ENCODE measurements around the gene ZNF80.

Gene ZNF80

GRCh38 chr3:114218578-114219185 lies 18.7 kb downstream of the ZNF80 start:
- DNase-seq, result no peak

DNA sequence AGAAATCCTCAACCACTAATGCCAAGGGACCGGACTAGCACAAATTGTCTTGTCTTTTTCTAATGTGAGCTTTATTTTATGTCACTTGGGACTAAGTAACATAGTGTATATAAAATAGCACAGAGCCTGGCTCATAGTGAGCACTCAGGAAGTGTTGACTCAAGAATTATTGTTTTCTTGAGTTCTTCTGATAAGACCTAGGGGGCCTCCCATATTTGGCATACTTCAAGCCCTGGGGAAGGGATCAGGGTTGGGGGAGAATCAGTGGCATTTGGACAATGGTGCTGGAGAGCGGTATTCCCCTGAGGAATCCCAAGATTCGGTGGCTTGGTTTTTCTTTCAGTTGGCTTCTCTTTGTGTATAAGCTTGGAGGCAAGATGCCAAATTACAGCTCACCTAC lies 19.4 kb downstream of the ZNF80 start:
- no peak for DNase-seq

DNA sequence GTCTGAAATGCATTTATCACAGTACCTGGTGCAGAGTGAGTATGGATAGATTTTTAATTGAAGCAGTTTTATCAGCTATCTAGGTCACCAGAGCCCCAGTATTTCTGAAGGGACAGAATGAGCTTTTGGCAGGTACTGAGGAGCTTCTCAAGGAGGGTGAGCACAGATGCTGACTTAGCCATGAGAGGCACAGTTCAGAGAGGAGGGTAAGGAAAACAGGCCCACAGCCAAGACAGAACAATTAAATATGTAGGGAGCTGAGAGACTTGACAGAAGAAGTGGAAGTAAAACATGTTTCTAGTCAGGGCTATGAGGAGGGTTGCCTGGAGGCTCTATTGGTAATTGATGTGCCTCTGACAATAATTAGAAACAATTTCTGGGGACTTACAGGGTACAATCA lies 20.1 kb downstream of the ZNF80 start:
- DNase-seq, result no peak

GRCh38 chr3:114216186-114216970 lies 21.0 kb downstream of the ZNF80 start:
- no peak for DNase-seq

DNA sequence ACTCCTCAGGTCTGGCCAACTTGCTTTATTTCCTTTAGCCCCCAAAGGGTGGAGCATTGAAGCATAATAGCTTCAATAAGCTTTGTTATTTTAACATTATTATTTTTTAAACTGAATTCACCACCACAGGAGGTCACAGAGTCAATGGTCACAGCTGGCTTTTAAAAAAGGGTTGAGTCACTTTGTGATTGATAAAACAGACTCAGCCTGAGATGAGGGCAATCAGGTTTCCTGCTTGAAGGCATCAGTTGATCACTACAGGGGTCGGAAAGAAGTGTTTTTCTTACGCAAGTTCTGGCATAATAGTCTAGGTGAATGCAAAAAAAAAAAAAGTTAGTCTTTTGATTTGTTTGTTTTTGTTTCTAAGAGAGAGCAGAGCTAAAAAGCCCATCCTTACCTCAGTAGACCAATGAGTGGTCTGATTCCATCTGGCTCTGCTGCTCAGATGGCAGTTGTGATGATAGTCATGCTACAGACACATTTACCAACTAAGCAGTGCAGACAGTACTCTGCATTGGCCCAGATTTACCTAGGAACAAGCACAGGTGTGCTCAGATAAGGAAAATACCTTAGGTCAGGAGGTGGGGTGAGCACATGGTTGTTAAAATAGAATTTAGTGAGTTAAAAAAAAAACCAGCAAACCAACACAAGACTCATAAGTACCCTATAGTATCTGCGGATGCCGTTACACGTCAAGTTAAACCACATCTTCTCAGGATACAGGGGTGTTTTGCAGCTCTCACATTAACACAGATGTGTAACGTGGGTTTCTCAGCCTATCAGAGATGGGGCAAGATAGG lies 22.6 kb downstream of the ZNF80 start:
- no peak for DNase-seq

GRCh38 chr3:114213627-114214541 lies 23.5 kb downstream of the ZNF80 start:
- no peak for DNase-seq

DNA sequence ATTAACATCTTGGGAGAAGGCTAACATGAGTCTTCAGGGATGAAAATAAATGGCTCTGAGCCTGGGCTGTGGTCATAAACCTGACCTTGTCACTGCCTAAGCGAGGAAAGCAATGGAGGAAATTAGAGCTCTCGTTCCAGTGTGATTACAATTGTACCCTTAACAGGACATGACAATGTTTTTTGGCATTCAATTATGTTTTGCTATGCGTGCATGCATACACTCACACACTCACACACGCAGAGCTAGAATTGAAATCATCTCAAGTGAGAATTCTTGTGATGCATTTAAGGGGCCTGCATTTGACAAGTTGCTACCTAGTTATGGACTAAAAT lies 24.1 kb downstream of the ZNF80 start:
- DNase-seq, result no peak

GRCh38 chr3:114212646-114213045 lies 24.7 kb downstream of the ZNF80 start:
- no peak for DNase-seq

- DNase-seq, result no peak
These were observed 29.6 kb downstream of the ZNF80 start for GRCh38 chr3:114207768-114208167.

GRCh38 chr3:114206342-114206741 lies 31.0 kb downstream of the ZNF80 start:
- no peak for DNase-seq

- DNase-seq, result no peak
These were observed 31.8 kb downstream of the ZNF80 start for GRCh38 chr3:114205541-114205940.

DNA sequence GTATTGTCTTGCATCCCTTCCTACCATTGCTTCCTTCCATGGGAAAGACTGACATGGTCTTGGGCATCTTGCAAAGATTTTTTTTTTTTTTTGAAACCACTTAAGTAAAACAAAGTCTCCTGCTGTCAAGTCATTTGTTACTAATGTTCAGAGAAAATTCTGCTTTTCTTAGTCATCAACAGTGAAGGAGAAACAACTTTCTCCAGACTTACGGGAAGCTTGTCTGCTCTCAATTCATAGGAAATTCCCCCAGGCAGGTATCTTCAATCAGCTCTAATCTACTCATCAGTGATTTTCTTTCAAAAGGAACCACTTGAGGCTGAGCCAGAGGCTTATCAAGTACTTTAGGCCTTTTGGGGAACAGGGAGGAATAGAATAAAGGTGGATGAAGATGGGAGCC lies 42.6 kb downstream of the ZNF80 start:
- DNase-seq, result no peak

GRCh38 chr3:114192136-114192535 lies 45.2 kb downstream of the ZNF80 start:
- DNase-seq, result no peak

DNA sequence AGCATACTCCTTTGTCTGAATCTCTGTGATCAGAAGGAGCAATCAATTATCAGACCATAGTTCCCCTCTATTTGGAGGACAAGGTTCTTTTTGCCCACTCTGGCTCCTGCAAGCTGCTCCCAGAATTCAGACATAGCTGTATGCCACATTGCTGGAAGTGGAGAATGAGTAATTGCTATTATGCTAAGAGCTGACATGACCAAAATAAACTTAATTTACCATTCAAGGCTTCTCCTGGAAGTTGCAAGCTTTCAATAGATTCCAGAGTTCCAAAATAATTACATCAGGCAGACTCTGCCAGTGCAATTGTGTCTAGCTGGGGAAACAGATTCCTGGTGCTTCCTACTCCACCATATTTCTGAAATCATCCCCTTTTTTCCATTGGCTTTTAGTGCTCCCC lies 50.9 kb downstream of the ZNF80 start:
- no peak for DNase-seq

Measured in left hindlimb (tissue), 1 donor.